ENCODE results near the gene UROC1.

DNA sequence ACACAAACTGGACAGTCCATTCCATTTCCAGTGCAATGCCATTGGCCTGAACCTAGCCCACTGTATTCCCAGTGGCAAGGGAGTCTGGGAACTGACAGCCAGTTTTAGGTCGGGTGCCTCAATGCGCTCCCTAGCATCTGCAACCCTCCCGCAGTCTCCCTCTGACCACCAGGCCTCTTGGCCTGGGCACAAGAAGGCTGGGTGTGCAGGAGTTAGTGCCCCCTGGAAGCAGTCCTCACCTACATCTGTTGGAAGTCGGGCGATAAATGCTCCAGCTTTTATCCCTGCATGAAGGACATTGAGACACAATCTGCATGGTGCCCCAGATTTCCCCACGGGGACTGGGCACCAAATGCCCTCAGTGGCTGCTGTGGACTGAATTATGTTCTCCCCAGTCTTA is 28.4 kb upstream of the UROC1 start:
- TF ChIP-seq EZH2 (IDR thresholded peaks at IDR 0.05; ENCODE audit: borderline replicate concordance, insufficient read depth, low read depth, low read length, poor library complexity, severe bottlenecking), result no peak
- TF ChIP-seq, protein P1, sequence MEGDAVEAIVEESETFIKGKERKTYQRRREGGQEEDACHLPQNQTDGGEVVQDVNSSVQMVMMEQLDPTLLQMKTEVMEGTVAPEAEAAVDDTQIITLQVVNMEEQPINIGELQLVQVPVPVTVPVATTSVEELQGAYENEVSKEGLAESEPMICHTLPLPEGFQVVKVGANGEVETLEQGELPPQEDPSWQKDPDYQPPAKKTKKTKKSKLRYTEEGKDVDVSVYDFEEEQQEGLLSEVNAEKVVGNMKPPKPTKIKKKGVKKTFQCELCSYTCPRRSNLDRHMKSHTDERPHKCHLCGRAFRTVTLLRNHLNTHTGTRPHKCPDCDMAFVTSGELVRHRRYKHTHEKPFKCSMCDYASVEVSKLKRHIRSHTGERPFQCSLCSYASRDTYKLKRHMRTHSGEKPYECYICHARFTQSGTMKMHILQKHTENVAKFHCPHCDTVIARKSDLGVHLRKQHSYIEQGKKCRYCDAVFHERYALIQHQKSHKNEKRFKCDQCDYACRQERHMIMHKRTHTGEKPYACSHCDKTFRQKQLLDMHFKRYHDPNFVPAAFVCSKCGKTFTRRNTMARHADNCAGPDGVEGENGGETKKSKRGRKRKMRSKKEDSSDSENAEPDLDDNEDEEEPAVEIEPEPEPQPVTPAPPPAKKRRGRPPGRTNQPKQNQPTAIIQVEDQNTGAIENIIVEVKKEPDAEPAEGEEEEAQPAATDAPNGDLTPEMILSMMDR (IDR thresholded peaks at IDR 0.05), result no peak
